ENCODE results near the gene CACNA1G. TPM values are rescaled to one million over a fixed set of nuclear protein-coding genes. Genes with fewer than 3 reads are reported as not detected.

CACNA1G gene
- polyA plus RNA-seq, 1 donor (not counting 4 experiments of a cell fraction or from before 2014, with no cell fraction given), result 0.07 TPM

DNA sequence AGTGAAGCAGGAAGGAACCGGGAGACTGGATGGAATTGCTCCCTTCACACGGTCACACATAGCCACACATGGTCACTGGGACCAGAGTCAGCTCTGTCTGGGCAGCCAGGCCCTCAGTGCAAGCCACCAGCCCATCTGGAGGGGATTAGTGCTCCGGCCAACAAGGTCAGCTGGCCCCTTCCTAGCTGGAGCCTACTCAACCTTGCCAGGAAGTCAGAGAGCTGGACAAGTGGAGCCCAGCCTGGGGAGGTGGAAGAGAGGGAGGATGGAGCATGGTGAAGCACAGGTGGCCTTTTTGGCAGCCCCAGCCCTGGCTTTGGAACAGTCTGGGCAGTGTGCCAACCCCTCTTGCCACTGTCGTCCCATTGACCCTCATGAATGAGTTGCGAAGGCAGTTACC, 3.7 kb upstream of the CACNA1G start:
- peaks cover 10% of the 10 kb centered on the region for H3K4me1 ChIP-seq (ENCODE audit: control insufficient read depth, extremely low read depth, insufficient read depth, low read length)
- H4K20me1 ChIP-seq (ENCODE audit: control insufficient read depth, extremely low read depth, insufficient read depth, low read length), result peaks cover 2% of the 10 kb centered on the region
- no peak overlapping the region for H3K9ac ChIP-seq (ENCODE audit: control insufficient read depth, extremely low read depth, insufficient read depth, low read length)
- no peak overlapping the region for H3K4me2 ChIP-seq (ENCODE audit: control insufficient read depth, extremely low read depth, insufficient read depth, low read depth, low read length)
- H3K27ac ChIP-seq (ENCODE audit: control insufficient read depth, insufficient read depth, low read length), result no peak overlapping the region
- peaks cover 0 to 9% of the 10 kb centered on the region in 2 experiments for H3K36me3 ChIP-seq (ENCODE audit: control insufficient read depth in 2 of 2, extremely low read depth in 1 of 2, insufficient read depth in 2 of 2, low read length in 2 of 2)
- no peak overlapping the region for H3K4me3 ChIP-seq (ENCODE audit: control insufficient read depth in 2 of 3, extremely low read depth in 1 of 3, insufficient read depth in 2 of 3, low read depth in 1 of 3, low read length in 3 of 3)
- H3K9me3 ChIP-seq (ENCODE audit: control insufficient read depth, low read depth, low read length), result no peaks in the 10 kb centered on the region
- FAIRE-seq (no peak), DNase-seq (ENCODE audit: low read depth, low spot score) (no peak)
- peaks cover 32% of the 10 kb centered on the region for H3K27me3 ChIP-seq (ENCODE audit: control insufficient read depth, extremely low read depth, insufficient read depth, low read length)
- no peaks in the 10 kb centered on the region for H3K79me2 ChIP-seq (ENCODE audit: control insufficient read depth, insufficient read depth, low read length)
- H3K9me1 ChIP-seq (ENCODE audit: control insufficient read depth, extremely low read depth, insufficient read depth, low read length), result no peaks in the 10 kb centered on the region
- dilution Hi-C loops (cut with MboI; ENCODE audit: extremely low pct_ligation_motif_present, low sequenced_read_pairs), result no loop called here
- no peak overlapping the region for H2AFZ ChIP-seq (ENCODE audit: control insufficient read depth, low read length)
- TF ChIP-seq, protein P1, sequence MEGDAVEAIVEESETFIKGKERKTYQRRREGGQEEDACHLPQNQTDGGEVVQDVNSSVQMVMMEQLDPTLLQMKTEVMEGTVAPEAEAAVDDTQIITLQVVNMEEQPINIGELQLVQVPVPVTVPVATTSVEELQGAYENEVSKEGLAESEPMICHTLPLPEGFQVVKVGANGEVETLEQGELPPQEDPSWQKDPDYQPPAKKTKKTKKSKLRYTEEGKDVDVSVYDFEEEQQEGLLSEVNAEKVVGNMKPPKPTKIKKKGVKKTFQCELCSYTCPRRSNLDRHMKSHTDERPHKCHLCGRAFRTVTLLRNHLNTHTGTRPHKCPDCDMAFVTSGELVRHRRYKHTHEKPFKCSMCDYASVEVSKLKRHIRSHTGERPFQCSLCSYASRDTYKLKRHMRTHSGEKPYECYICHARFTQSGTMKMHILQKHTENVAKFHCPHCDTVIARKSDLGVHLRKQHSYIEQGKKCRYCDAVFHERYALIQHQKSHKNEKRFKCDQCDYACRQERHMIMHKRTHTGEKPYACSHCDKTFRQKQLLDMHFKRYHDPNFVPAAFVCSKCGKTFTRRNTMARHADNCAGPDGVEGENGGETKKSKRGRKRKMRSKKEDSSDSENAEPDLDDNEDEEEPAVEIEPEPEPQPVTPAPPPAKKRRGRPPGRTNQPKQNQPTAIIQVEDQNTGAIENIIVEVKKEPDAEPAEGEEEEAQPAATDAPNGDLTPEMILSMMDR (optimal IDR thresholded peaks at IDR 0.05 in 1 of 3, IDR thresholded peaks at IDR 0.05 in 1 of 3, conservative IDR thresholded peaks at IDR 0.05 in 1 of 3; ENCODE audit: extremely low read depth in 1 of 3, insufficient read depth in 2 of 3, low read length in 3 of 3), result no peak
- TF ChIP-seq EZH2 (IDR thresholded peaks at IDR 0.05; ENCODE audit: low read length), result no peak

DNA sequence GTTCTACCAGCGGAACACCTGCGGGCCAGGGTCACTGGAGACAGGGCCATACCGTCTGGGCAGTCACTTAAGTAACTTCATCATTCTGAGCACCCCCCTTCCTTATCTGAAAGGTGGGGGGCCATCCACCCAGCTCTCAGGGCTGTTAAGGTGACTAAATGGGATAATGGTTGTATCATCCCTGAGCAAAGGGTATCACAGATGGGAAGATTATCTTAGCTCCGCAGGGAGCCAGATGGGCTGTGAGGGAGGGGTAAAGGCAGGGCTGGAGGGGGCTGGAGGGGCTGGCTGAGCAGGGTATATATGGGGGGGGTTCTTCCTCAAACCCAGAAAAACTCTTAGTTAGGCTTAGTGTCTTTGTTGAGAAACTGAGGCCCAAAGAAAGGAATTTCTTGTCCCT, 2.9 kb upstream of the CACNA1G start:
- H3K27ac ChIP-seq (ENCODE audit: control insufficient read depth, insufficient read depth, low read length), result no peak overlapping the region
- H3K9ac ChIP-seq (ENCODE audit: control insufficient read depth, extremely low read depth, insufficient read depth, low read length), result no peak overlapping the region
- no peaks in the 10 kb centered on the region for H3K9me3 ChIP-seq (ENCODE audit: control insufficient read depth, low read depth, low read length)
- TF ChIP-seq, protein P1 (optimal IDR thresholded peaks at IDR 0.05 in 1 of 3, IDR thresholded peaks at IDR 0.05 in 1 of 3, conservative IDR thresholded peaks at IDR 0.05 in 1 of 3; ENCODE audit: extremely low read depth in 1 of 3, insufficient read depth in 2 of 3, low read length in 3 of 3), result no peak
- no peak for TF ChIP-seq EZH2 (IDR thresholded peaks at IDR 0.05; ENCODE audit: low read length)
- no peak overlapping the region for H2AFZ ChIP-seq (ENCODE audit: control insufficient read depth, low read length)
- dilution Hi-C loops (cut with MboI; ENCODE audit: extremely low pct_ligation_motif_present, low sequenced_read_pairs), result no loop called here
- no peaks in the 10 kb centered on the region for H3K9me1 ChIP-seq (ENCODE audit: control insufficient read depth, extremely low read depth, insufficient read depth, low read length)
- H3K4me1 ChIP-seq (ENCODE audit: control insufficient read depth, extremely low read depth, insufficient read depth, low read length), result peaks cover 10% of the 10 kb centered on the region
- DNase-seq (ENCODE audit: low read depth, low spot score) (no peak), FAIRE-seq (no peak)
- no peak overlapping the region for H3K4me3 ChIP-seq (ENCODE audit: control insufficient read depth in 2 of 3, extremely low read depth in 1 of 3, insufficient read depth in 2 of 3, low read depth in 1 of 3, low read length in 3 of 3)
- H3K36me3 ChIP-seq (ENCODE audit: control insufficient read depth in 2 of 2, extremely low read depth in 1 of 2, insufficient read depth in 2 of 2, low read length in 2 of 2), result peaks cover 0 to 9% of the 10 kb centered on the region in 2 experiments
- no peak overlapping the region for H3K4me2 ChIP-seq (ENCODE audit: control insufficient read depth, extremely low read depth, insufficient read depth, low read depth, low read length)
- H3K27me3 ChIP-seq (ENCODE audit: control insufficient read depth, extremely low read depth, insufficient read depth, low read length), result peaks cover 40% of the 10 kb centered on the region
- H4K20me1 ChIP-seq (ENCODE audit: control insufficient read depth, extremely low read depth, insufficient read depth, low read length), result peaks cover 2% of the 10 kb centered on the region
- no peaks in the 10 kb centered on the region for H3K79me2 ChIP-seq (ENCODE audit: control insufficient read depth, insufficient read depth, low read length)
